Measurements from ENCODE around the gene GBA2. TPM values are rescaled to one million over a fixed set of nuclear protein-coding genes. Genes with fewer than 3 reads are reported as not detected.

Gene GBA2
- polyA plus RNA-seq, 1 of the 3 experiments (the other 2 are of a cell fraction) = 71.5 TPM

DNA sequence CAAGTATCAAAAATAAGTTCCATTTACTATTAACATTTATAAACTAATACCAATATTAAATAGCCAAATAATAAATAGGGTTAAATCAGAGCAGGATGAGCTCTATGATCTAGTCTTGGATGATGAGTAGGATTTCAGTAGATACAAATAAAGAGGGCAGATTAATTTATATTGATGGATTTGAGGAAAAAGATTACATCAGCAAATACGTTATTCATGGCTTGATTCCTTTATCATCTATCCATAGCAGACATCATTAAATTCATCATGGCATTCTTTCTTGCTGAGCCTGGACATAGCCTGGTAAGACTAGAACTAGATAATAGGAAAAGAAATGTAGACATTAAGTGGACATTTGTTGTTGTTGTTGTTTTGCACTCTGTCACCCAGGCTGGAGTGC is 18.4 kb upstream of the GBA2 start:
- no peak overlapping the region for H3K27ac ChIP-seq (ENCODE audit: low read depth in 2 of 2, low read length in 1 of 2)
- H3F3A ChIP-seq (replicated peaks; ENCODE audit: insufficient read depth) = peaks cover 5% of the 10 kb centered on the region
- H4K20me1 ChIP-seq (ENCODE audit: insufficient read depth) = no peaks in the 10 kb centered on the region
- H3K27me3 ChIP-seq (ENCODE audit: insufficient read depth) = no peaks in the 10 kb centered on the region
- no peaks in the 10 kb centered on the region for H3K9me3 ChIP-seq
- no peaks in the 10 kb centered on the region for H3K9me2 ChIP-seq
- no peak for TF ChIP-seq EZH2phosphoT487 (IDR thresholded peaks at IDR 0.05; ENCODE audit: borderline replicate concordance, low read depth)
- no peak for TF ChIP-seq TAF1 (IDR thresholded peaks at IDR 0.05; ENCODE audit: borderline replicate concordance, low read depth, low read length)
- no peak for TF ChIP-seq RAD21 (IDR thresholded peaks at IDR 0.05; ENCODE audit: low read length)
- no peak for TF ChIP-seq RCOR1 (IDR thresholded peaks at IDR 0.05; ENCODE audit: low read length)
- no peak for TF ChIP-seq FOXJ3 (CRISPR knock-in tag; IDR thresholded peaks at IDR 0.05)
- TF ChIP-seq RXRA (IDR thresholded peaks at IDR 0.05; ENCODE audit: borderline replicate concordance, low read depth) = no peak
- TF ChIP-seq FOSL2 (IDR thresholded peaks at IDR 0.05; ENCODE audit: borderline replicate concordance, low read depth) = no peak
- TF ChIP-seq, protein P1, sequence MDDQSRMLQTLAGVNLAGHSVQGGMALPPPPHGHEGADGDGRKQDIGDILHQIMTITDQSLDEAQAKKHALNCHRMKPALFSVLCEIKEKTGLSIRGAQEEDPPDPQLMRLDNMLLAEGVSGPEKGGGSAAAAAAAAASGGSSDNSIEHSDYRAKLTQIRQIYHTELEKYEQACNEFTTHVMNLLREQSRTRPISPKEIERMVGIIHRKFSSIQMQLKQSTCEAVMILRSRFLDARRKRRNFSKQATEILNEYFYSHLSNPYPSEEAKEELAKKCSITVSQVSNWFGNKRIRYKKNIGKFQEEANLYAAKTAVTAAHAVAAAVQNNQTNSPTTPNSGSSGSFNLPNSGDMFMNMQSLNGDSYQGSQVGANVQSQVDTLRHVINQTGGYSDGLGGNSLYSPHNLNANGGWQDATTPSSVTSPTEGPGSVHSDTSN (IDR thresholded peaks at IDR 0.05) = no peak
- no peak for TF ChIP-seq ELF1 (IDR thresholded peaks at IDR 0.05)
- no peak for TF ChIP-seq JUND (IDR thresholded peaks at IDR 0.05)
- no peak for TF ChIP-seq SMC3 (IDR thresholded peaks at IDR 0.05; ENCODE audit: low read depth, low read length)
- TF ChIP-seq MXI1 (IDR thresholded peaks at IDR 0.05; ENCODE audit: low read depth, low read length) = no peak
- no peak for TF ChIP-seq SIN3A (IDR thresholded peaks at IDR 0.05; ENCODE audit: borderline replicate concordance, low read depth, low read length)
- TF ChIP-seq, protein P2, sequence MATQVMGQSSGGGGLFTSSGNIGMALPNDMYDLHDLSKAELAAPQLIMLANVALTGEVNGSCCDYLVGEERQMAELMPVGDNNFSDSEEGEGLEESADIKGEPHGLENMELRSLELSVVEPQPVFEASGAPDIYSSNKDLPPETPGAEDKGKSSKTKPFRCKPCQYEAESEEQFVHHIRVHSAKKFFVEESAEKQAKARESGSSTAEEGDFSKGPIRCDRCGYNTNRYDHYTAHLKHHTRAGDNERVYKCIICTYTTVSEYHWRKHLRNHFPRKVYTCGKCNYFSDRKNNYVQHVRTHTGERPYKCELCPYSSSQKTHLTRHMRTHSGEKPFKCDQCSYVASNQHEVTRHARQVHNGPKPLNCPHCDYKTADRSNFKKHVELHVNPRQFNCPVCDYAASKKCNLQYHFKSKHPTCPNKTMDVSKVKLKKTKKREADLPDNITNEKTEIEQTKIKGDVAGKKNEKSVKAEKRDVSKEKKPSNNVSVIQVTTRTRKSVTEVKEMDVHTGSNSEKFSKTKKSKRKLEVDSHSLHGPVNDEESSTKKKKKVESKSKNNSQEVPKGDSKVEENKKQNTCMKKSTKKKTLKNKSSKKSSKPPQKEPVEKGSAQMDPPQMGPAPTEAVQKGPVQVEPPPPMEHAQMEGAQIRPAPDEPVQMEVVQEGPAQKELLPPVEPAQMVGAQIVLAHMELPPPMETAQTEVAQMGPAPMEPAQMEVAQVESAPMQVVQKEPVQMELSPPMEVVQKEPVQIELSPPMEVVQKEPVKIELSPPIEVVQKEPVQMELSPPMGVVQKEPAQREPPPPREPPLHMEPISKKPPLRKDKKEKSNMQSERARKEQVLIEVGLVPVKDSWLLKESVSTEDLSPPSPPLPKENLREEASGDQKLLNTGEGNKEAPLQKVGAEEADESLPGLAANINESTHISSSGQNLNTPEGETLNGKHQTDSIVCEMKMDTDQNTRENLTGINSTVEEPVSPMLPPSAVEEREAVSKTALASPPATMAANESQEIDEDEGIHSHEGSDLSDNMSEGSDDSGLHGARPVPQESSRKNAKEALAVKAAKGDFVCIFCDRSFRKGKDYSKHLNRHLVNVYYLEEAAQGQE (IDR thresholded peaks at IDR 0.05; ENCODE audit: low read depth, low read length) = no peak
- H3K36me3 ChIP-seq (replicated peaks in 1 of 2; ENCODE audit: control insufficient read depth in 1 of 2, insufficient read depth in 2 of 2, low read length in 1 of 2) = no peaks in the 10 kb centered on the region
- CTCF ChIA-PET = interaction anchor here (1.0 to 2.1 kb wide), 2 partner anchors 23 to 71 kb away, joined by 5 to 6 read pairs; no protein-coding TSS in a partner anchor
- H2AFZ ChIP-seq (ENCODE audit: low read depth) = no peak overlapping the region
- WGBS (ENCODE audit: low lambda C conversion rate) = 97% methylated on average over 1 of the region's 1 CpG
- H3K4me1 ChIP-seq (ENCODE audit: control insufficient read depth in 1 of 2, insufficient read depth in 2 of 2, low read depth in 1 of 2, low read length in 1 of 2) = peaks cover 5 to 11% of the 10 kb centered on the region in 2 experiments; a peak in 3 of 4 replicates
- no peak overlapping the region for H3K4me2 ChIP-seq
- no peak for DNase-seq
- no peak overlapping the region for H3K4me3 ChIP-seq (ENCODE audit: low read depth in 2 of 2, low read length in 1 of 2)
- no peak overlapping the region for H3K9ac ChIP-seq
- H3K79me2 ChIP-seq (ENCODE audit: insufficient read depth) = no peaks in the 10 kb centered on the region
- POLR2A ChIA-PET = no interaction called here

DNA sequence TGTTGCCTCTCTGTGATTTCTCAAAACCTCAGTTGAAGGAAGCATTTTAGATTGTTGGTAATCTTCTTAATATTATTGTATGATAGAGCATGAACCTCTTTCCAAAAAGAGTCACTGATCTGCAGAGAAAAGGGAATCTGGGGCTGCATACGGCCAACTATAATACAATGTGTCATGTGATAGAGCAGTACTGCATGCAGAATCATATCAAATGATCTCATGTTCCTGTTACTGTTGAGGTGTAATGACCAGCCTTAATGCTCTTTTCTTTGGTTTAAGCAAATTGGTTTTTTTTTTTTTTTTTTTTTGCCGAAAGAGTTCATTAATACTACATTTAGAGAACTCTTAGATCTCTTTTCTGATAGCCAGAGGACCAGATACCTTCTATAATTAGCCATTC is 18.0 kb upstream of the GBA2 start:
- H3K4me2 ChIP-seq = no peak overlapping the region
- H3K9me2 ChIP-seq = no peaks in the 10 kb centered on the region
- H3K79me2 ChIP-seq (ENCODE audit: insufficient read depth) = no peaks in the 10 kb centered on the region
- peaks cover 5% of the 10 kb centered on the region for H3F3A ChIP-seq (replicated peaks; ENCODE audit: insufficient read depth)
- no peak for DNase-seq
- no peaks in the 10 kb centered on the region for H3K27me3 ChIP-seq (ENCODE audit: insufficient read depth)
- 76% methylated on average over 2 of the region's 2 CpGs for WGBS (ENCODE audit: low lambda C conversion rate)
- H3K27ac ChIP-seq (ENCODE audit: low read depth in 2 of 2, low read length in 1 of 2) = no peak overlapping the region
- H3K9ac ChIP-seq = no peak overlapping the region
- H3K4me3 ChIP-seq (ENCODE audit: low read depth in 2 of 2, low read length in 1 of 2) = no peak overlapping the region
- H3K4me1 ChIP-seq (ENCODE audit: control insufficient read depth in 1 of 2, insufficient read depth in 2 of 2, low read depth in 1 of 2, low read length in 1 of 2) = peaks cover 5 to 11% of the 10 kb centered on the region in 2 experiments; a peak in 3 of 4 replicates
- CTCF ChIA-PET = interaction anchor here (1.0 kb wide), 1 partner anchor 24 kb away, joined by 5 read pairs; no protein-coding TSS in a partner anchor
- H3K36me3 ChIP-seq (replicated peaks in 1 of 2; ENCODE audit: control insufficient read depth in 1 of 2, insufficient read depth in 2 of 2, low read length in 1 of 2) = no peaks in the 10 kb centered on the region
- no peak overlapping the region for H2AFZ ChIP-seq (ENCODE audit: low read depth)
- POLR2A ChIA-PET = no interaction called here
- no peaks in the 10 kb centered on the region for H3K9me3 ChIP-seq
- no peaks in the 10 kb centered on the region for H4K20me1 ChIP-seq (ENCODE audit: insufficient read depth)
- TF ChIP-seq, protein P1 (IDR thresholded peaks at IDR 0.05) = no peak
- no peak for TF ChIP-seq RXRA (IDR thresholded peaks at IDR 0.05; ENCODE audit: borderline replicate concordance, low read depth)
- TF ChIP-seq MXI1 (IDR thresholded peaks at IDR 0.05; ENCODE audit: low read depth, low read length) = no peak
- TF ChIP-seq, protein P3, sequence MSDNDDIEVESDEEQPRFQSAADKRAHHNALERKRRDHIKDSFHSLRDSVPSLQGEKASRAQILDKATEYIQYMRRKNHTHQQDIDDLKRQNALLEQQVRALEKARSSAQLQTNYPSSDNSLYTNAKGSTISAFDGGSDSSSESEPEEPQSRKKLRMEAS (IDR thresholded peaks at IDR 0.05; ENCODE audit: low read depth) = no peak
- TF ChIP-seq MEF2A (IDR thresholded peaks at IDR 0.05; ENCODE audit: borderline replicate concordance, low read depth) = no peak
- no peak for TF ChIP-seq GABPA (IDR thresholded peaks at IDR 0.05; ENCODE audit: low read depth)
- TF ChIP-seq RFX5 (IDR thresholded peaks at IDR 0.05; ENCODE audit: low read length) = no peak
- TF ChIP-seq NRF1 (IDR thresholded peaks at IDR 0.05; ENCODE audit: low read depth, low read length) = no peak
- TF ChIP-seq JUND (IDR thresholded peaks at IDR 0.05) = no peak
- TF ChIP-seq GATA2 (CRISPR knock-in tag; IDR thresholded peaks at IDR 0.05) = no peak
- no peak for TF ChIP-seq TEAD4 (IDR thresholded peaks at IDR 0.05; ENCODE audit: borderline replicate concordance, insufficient read depth)
- TF ChIP-seq EZH2phosphoT487 (IDR thresholded peaks at IDR 0.05; ENCODE audit: borderline replicate concordance, low read depth) = no peak

Data from SK-N-SH (cell line).